GF-D8 (cell line): Measurements from ENCODE around the gene CYP2S1.

Experiments used
- DNase-seq: peaks from one replicate; lab custom pipeline; 2025; lab: John Stamatoyannopoulos, UW

Gene CYP2S1

GRCh38 chr19:41195675-41196497 lies 2.9 kb downstream of the CYP2S1 start:
- no peak for DNase-seq

DNA sequence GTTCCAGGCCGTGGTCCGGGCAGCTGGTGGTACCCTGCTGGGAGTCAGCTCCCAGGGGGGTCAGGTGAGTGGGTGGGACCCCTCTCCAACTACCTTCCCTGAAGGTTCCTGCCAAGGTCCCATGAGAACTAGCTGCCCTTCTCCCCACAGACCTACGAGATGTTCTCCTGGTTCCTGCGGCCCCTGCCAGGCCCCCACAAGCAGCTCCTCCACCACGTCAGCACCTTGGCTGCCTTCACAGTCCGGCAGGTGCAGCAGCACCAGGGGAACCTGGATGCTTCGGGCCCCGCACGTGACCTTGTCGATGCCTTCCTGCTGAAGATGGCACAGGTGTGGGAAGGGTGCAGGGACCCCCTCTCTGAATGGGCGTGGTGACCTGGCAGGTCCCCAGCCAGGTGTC lies 5.5 kb downstream of the CYP2S1 start:
- DNase-seq = no peak

- DNase-seq = no peak
Measured at GRCh38 chr19:41203371-41203770, 10.4 kb downstream of the CYP2S1 start.

GRCh38 chr19:41204338-41204737 lies 11.3 kb downstream of the CYP2S1 start:
- DNase-seq = peak; percentile 59

GRCh38 chr19:41205995-41206394 lies 13.0 kb downstream of the CYP2S1 start:
- no peak for DNase-seq

DNA sequence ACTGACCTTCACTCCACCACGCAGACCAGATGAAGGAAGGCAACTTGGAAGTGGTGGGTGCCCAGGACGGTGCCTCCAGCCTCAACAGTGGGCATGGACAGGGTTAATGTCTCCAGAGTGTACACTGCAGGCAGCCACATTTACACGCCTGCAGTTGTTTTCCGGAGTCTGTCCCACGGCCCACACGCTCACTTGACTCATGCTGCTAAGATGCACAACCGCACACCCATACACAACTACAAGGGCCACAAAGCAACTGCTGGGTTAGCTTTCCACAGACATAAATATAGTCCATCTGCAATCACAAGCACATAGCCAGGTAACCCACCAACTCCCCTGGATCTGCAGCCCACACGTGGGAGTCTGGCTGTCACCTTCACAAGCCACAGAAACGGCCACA lies 13.4 kb downstream of the CYP2S1 start:
- no peak for DNase-seq

- no peak for DNase-seq
Measured at GRCh38 chr19:41206926-41207750, 14.1 kb downstream of the CYP2S1 start.

- DNase-seq = no peak
Measured at GRCh38 chr19:41214161-41214560, 21.1 kb downstream of the CYP2S1 start.

GRCh38 chr19:41217741-41218140 lies 24.7 kb downstream of the CYP2S1 start:
- no peak for DNase-seq

GRCh38 chr19:41218249-41218614 lies 25.2 kb downstream of the CYP2S1 start:
- no peak for DNase-seq

GRCh38 chr19:41218615-41219507 lies 25.8 kb downstream of the CYP2S1 start, which contains the start of gene AXL:
Gene AXL, plus strand, starts transcription at chr19:41219223. Its CDS starts 170 bp downstream, at chr19:41219393.
- DNase-seq = no peak

DNA sequence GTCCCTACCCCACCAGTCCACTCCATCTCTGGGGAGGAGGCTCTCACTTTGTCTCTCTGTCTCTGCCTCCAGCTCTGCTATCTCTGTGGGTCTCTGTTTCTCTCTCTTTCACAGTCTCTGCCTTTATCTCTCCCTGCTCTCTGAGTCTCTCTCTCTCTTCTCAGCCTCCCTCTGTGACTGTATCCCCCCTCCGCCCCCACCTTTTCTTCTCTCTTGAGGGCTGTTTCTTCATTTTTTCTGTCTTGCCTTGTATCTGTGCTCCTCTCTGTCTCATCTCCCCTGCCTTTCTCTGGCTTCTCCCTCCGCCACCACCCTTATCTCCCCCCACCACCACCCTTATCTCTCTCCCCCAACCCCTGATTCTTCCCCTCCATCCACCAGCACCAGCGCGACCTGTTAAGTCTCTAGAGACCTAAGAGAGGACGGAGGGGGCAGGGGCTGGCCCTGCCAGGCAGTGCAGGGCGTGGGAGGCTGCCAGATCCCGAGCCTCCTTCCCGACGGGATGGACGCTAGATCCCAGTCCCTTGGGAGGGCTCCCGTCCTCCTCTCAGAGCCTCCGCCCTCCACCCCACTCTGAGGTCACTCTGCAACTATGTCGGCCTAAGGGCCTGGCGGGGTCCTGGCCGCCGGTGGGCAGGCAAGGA lies 27.0 kb downstream of the CYP2S1 start:
- no peak for DNase-seq

DNA sequence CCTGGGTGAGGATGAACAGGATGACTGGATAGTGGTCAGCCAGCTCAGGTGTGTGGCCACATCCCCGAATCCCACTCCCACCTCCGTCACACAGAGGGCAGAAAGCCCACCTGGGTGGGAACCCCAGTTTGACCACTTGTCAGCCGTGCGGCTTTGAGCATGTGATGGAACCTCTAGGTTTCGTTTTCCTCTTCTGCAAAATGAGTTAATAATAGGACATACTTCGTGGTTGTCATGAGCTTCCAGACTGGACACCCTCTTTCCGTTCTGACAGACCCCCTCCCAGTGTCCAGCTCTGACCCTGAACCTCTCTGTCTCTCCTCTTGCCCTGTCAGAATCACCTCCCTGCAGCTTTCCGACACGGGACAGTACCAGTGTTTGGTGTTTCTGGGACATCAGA lies 27.8 kb downstream of the CYP2S1 start:
- DNase-seq = no peak

DNA sequence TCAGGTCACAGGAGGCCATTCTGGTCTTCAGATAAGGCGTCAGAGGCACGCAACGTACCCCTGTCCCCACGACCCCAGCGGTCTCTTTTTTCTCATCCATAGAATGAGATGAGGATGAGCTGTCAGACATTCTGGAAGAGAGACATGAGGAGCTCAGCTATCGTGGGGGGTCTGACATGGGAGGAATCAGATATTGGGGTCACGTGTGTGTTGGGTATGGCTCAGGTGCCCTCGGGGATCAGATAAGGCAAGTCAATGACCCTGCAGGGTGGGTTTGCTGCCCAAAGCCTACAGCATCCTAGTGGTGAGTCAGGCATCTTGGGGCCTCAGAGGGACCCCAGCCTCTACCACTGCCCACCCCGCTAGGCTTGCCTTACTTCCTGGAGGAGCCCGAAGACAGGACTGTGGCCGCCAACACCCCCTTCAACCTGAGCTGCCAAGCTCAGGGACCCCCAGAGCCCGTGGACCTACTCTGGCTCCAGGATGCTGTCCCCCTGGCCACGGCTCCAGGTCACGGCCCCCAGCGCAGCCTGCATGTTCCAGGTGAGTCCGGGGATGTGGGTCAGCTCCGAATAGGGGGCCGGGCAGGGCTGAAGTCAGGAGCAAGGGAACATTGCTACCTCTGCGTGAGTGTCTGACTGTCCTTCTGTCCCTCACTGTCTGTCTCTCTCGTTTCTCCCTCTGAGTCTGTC lies 28.6 kb downstream of the CYP2S1 start:
- DNase-seq = no peak

DNA sequence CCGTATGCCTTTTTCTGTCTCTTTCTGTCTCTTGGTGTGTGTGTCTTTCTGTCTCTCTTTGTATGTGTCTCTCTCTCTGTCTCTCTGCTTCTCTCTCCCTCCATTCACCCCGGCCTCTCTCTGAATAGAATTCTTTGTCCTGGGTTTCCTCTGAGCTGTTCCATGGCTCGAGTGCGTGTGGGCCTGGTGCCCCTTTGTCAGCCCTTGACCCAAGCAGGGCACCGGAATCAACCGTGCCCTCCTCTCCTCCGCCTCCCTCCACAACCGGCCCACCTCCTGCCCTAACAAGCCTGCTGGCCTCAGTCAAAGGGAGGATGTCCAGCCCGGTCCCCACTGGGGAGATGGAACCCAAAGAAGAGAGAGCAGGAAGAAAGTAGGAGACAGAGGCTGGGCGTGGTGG lies 29.2 kb downstream of the CYP2S1 start:
- no peak for DNase-seq

- no peak for DNase-seq
Measured at GRCh38 chr19:41223431-41224234, 30.6 kb downstream of the CYP2S1 start.

DNA sequence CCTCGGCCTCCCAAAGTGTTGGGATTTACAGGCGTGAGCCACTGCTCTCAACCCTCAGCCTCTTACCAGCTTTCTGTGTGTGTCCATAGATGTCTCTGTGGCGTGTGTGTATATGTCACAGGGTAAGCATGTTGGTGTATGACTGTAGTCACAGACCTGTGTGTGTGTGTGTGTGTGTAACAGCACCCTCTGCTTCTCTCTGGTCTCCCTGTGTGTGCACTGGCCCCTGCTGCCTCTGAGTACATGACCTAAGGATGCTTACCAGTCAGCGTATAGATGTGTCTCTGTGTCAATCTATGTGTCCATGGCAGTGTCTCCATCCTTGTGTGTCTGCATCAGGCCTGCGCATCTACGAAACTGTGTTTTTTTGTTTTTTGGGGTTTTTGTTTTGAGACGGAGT lies 31.6 kb downstream of the CYP2S1 start:
- DNase-seq = no peak

GRCh38 chr19:41225238-41226052 lies 32.4 kb downstream of the CYP2S1 start:
- DNase-seq = no peak
